HCT116 (cell line): ENCODE measurements around the gene ASS1. TPM values are rescaled to one million over a fixed set of nuclear protein-coding genes. Genes with fewer than 3 reads are reported as not detected.

Source experiments
- ATAC-seq: fragments of 200-7000 bp; cut with Tn5 transposase; 2 replicates; pipeline ENCODE4 v1.9.1; 2020; ENCODE audit warnings: mild to moderate bottlenecking, moderate library complexity
- BruUV-seq: library from RNA; stranded (reverse); fragments of 400-500 nt; replicated peaks from 2 replicates; lab custom pipeline; 2021; lab: Mats Ljungman, UMichigan
- CTCF ChIA-PET: fragments of 300-600 bp; sonication (Branson Sonifier 250); formaldehyde crosslinking; loops from one replicate; lab custom pipeline; 2021; ENCODE audit warnings: antibody characterized with exemption; lab: Charles Lee
- POLR2A ChIA-PET: fragments of 300-600, 350-600 bp; sonication (Branson Sonifier 250); formaldehyde crosslinking; loops from one replicate; lab custom pipeline; 2021; ENCODE audit warnings: antibody characterized with exemption; lab: Charles Lee
- RAD21 ChIA-PET, 2 experiments: fragments of 300-600 bp; sonication (Branson Sonifier 250); formaldehyde crosslinking; loops; one replicate each; lab custom pipeline; 2023; ENCODE audit warnings: low total read pairs in 2 of 2; ENCODE audit not compliant: uncharacterized antibody in 2 of 2, unreplicated experiment in 2 of 2, low non-redundant PET in 1 of 2; lab: Charles Lee
- DNase-seq: peaks from one replicate; pipeline ENCODE4 v3.0.0-alpha.2; 2010; ENCODE audit warnings: low read depth, low spot score
- H2AFZ ChIP-seq: fragments of 200-600 bp; shearing (Covaris generic), sonication (generic); 2 replicates; pipeline ENCODE4 v1.6.1; 2017; ENCODE audit warnings: low read depth, mixed run types, mixed read lengths, antibody characterized with exemption, low read length; ENCODE audit not compliant: poor library complexity, severe bottlenecking
- H3K27ac ChIP-seq: 2 replicates; pipeline ENCODE4 v1.5.1; 2012; ENCODE audit warnings: low read depth, low read length
- H3K27me3 ChIP-seq: fragments of 200-600 bp; sonication (generic); 2 replicates; pipeline ENCODE4 v1.6.1; 2016; ENCODE audit warnings: mixed run types, low read length, mixed read lengths; ENCODE audit not compliant: insufficient read depth
- H3K36me3 ChIP-seq, 2 experiments: fragments of 200-500 bp in 1 of 2; fragments of 200-600 bp in 1 of 2; sonication (Bioruptor generic) in 1 of 2; sonication (generic) in 1 of 2; 2 replicates each; pipeline versions ENCODE4 v1.5.1 to v1.6.1; 2014 to 2016; ENCODE audit warnings: low read length in 2 of 2, inconsistent platforms in 1 of 2, mixed read lengths in 1 of 2, mixed run types in 1 of 2; ENCODE audit not compliant: insufficient read depth in 2 of 2, control insufficient read depth in 1 of 2
- H3K4me1 ChIP-seq, 2 experiments: fragments of 200-600 bp in 1 of 2; sonication (generic) in 1 of 2; 2 replicates each; pipeline versions ENCODE4 v1.5.1 to v1.6.1; 2012 to 2017; ENCODE audit warnings: low read length in 2 of 2, inconsistent platforms in 1 of 2, mild to moderate bottlenecking in 1 of 2, mixed read lengths in 1 of 2, mixed run types in 1 of 2, moderate library complexity in 1 of 2; ENCODE audit not compliant: insufficient read depth in 2 of 2, control insufficient read depth in 1 of 2
- H3K4me2 ChIP-seq: fragments of 200-600 bp; sonication (generic); 2 replicates; pipeline ENCODE4 v1.6.1; 2017; ENCODE audit warnings: mixed run types, low read length, mixed read lengths
- H3K4me3 ChIP-seq, 2 experiments: fragments of 200-600 bp in 1 of 2; sonication (generic) in 1 of 2; replicated peaks in 1 of 2; 2 replicates each; pipeline ENCODE4 v1.5.1; 2011 to 2016; ENCODE audit warnings: low read length in 2 of 2, control low read depth in 1 of 2, low read depth in 1 of 2, mild to moderate bottlenecking in 1 of 2, mixed read lengths in 1 of 2, mixed run types in 1 of 2
- H3K79me2 ChIP-seq: fragments of 200-600 bp; sonication (generic); 2 replicates; pipeline ENCODE4 v1.6.1; 2017; ENCODE audit warnings: mild to moderate bottlenecking, mixed run types, low read length, moderate library complexity, mixed read lengths; ENCODE audit not compliant: insufficient read depth
- H3K9ac ChIP-seq: fragments of 200-600 bp; sonication (generic); 2 replicates; pipeline ENCODE4 v1.6.1; 2016; ENCODE audit warnings: low read length, mixed read lengths
- H3K9me2 ChIP-seq: fragments of 200-600 bp; sonication (generic), shearing (Covaris generic); 2 replicates; pipeline ENCODE4 v1.6.1; 2017; ENCODE audit warnings: mixed run types, mild to moderate bottlenecking, moderate library complexity; ENCODE audit not compliant: insufficient read depth
- H3K9me3 ChIP-seq, 2 experiments: fragments of 200-500 bp in 1 of 2; fragments of 200-600 bp in 1 of 2; sonication (Bioruptor generic) in 1 of 2; sonication (generic) in 1 of 2; 2 replicates each; pipeline ENCODE4 v1.6.1; 2014 to 2017; ENCODE audit warnings: low read length in 2 of 2, mixed read lengths in 2 of 2, inconsistent platforms in 1 of 2, low read depth in 1 of 2, mild to moderate bottlenecking in 1 of 2, mixed run types in 1 of 2, moderate library complexity in 1 of 2; ENCODE audit not compliant: control insufficient read depth in 1 of 2, insufficient read depth in 1 of 2
- H4K20me1 ChIP-seq: fragments of 200-600 bp; sonication (generic), shearing (Covaris generic); 2 replicates; pipeline ENCODE4 v1.6.1; 2017; ENCODE audit warnings: mixed run types, mild to moderate bottlenecking, moderate library complexity; ENCODE audit not compliant: insufficient read depth
- CBX3 ChIP-seq: IDR thresholded peaks from 2 replicates; pipeline ENCODE4 v1.6.1; 2012; ENCODE audit warnings: low read depth
- ELF1 ChIP-seq: IDR thresholded peaks from 2 replicates; pipeline ENCODE4 v1.6.1; 2012; ENCODE audit warnings: low read depth, borderline replicate concordance
- SIN3A ChIP-seq: IDR thresholded peaks from 2 replicates; pipeline ENCODE4 v1.6.1; 2012; ENCODE audit warnings: low read depth
- intact Hi-C: fragments of 100-400 bp; cut with micrococcal nuclease; formaldehyde crosslinking; loops from 2 replicates; pipeline ENCODE4 v1.10.0; 2022
- total RNA-seq: library from RNA; stranded (reverse); gene quantifications from one replicate; pipeline ENCODE4 v1.2.1, GENCODE V29; 2021; ENCODE audit not compliant: unreplicated experiment
- TF ChIP-seq, protein P1 (sequence below): IDR thresholded peaks from 2 replicates; pipeline ENCODE4 v1.6.1; 2012; ENCODE audit warnings: low read depth

The ASS1 gene
- total RNA-seq, 1 experiment from 2014 or later: 92.6 TPM

GRCh38 chr9:130542038-130542437 lies 97.3 kb downstream of the ASS1 start:
- no peak for DNase-seq
- Histone ChIP-seq H3K36me3 (no peaks in the 10 kb centered on the region), H3K79me2 (no peaks in the 10 kb centered on the region), H2AFZ (no peak overlapping the region), H3K4me3 (no peak overlapping the region), H3K27ac (no peak overlapping the region), H3K9me2 (no peaks in the 10 kb centered on the region), H4K20me1 (no peaks in the 10 kb centered on the region), H3K27me3 (peaks cover 2% of the 10 kb centered on the region; the same call in 1 of the 2 replicates), H3K9ac (no peak overlapping the region), H3K4me1 (peaks cover 5 to 30% of the 10 kb centered on the region in 2 experiments), H3K9me3 (no peaks in the 10 kb centered on the region), H3K4me2 (no peak overlapping the region)
- ChIA-PET CTCF (interaction anchor here (1.0 kb wide), 1 partner anchor 142 kb away, joined by 3 read pairs; no protein-coding TSS in a partner anchor), POLR2A (no interaction called here), RAD21 (no interaction called here)
- no peak for TF ChIP-seq CBX3
- TF ChIP-seq, protein P1, sequence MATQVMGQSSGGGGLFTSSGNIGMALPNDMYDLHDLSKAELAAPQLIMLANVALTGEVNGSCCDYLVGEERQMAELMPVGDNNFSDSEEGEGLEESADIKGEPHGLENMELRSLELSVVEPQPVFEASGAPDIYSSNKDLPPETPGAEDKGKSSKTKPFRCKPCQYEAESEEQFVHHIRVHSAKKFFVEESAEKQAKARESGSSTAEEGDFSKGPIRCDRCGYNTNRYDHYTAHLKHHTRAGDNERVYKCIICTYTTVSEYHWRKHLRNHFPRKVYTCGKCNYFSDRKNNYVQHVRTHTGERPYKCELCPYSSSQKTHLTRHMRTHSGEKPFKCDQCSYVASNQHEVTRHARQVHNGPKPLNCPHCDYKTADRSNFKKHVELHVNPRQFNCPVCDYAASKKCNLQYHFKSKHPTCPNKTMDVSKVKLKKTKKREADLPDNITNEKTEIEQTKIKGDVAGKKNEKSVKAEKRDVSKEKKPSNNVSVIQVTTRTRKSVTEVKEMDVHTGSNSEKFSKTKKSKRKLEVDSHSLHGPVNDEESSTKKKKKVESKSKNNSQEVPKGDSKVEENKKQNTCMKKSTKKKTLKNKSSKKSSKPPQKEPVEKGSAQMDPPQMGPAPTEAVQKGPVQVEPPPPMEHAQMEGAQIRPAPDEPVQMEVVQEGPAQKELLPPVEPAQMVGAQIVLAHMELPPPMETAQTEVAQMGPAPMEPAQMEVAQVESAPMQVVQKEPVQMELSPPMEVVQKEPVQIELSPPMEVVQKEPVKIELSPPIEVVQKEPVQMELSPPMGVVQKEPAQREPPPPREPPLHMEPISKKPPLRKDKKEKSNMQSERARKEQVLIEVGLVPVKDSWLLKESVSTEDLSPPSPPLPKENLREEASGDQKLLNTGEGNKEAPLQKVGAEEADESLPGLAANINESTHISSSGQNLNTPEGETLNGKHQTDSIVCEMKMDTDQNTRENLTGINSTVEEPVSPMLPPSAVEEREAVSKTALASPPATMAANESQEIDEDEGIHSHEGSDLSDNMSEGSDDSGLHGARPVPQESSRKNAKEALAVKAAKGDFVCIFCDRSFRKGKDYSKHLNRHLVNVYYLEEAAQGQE: no peak
- TF ChIP-seq ELF1: no peak
- no peak for TF ChIP-seq SIN3A
- intact Hi-C loops: no loop called here
- no TSS peak for BruUV-seq
- no peak for ATAC-seq
